Calu3 (cell line): ENCODE measurements around the gene CD276. TPM values are rescaled to one million over a fixed set of nuclear protein-coding genes. Genes with fewer than 3 reads are reported as not detected.

Experiments used
- BruUV-seq: library from RNA; stranded (reverse); fragments of 400-500 nt; replicated peaks from 2 replicates; lab custom pipeline; 2021; lab: Mats Ljungman, UMichigan
- CTCF ChIA-PET: fragments of 300-600 bp; sonication (Branson Sonifier 250); formaldehyde crosslinking; loops from one replicate; lab custom pipeline; 2022; ENCODE audit warnings: antibody characterized with exemption; lab: Charles Lee
- DNase-seq: peaks from one replicate; pipeline ENCODE4 v3.0.0; 2022
- H3K27ac Mint-ChIP-seq: one replicate; pipeline ENCODE4 v1.8.0; 2022; ENCODE audit warnings: mixed read lengths; ENCODE audit not compliant: unreplicated experiment
- H3K27me3 Mint-ChIP-seq: one replicate; pipeline ENCODE4 v1.8.0; 2022; ENCODE audit warnings: mixed read lengths; ENCODE audit not compliant: unreplicated experiment
- H3K36me3 Mint-ChIP-seq: one replicate; pipeline ENCODE4 v1.8.0; 2022; ENCODE audit warnings: mild to moderate bottlenecking, moderate library complexity, mixed read lengths; ENCODE audit not compliant: insufficient read depth, unreplicated experiment
- H3K4me1 Mint-ChIP-seq: one replicate; pipeline ENCODE4 v1.8.0; 2022; ENCODE audit warnings: mild to moderate bottlenecking, low read depth, mixed read lengths; ENCODE audit not compliant: unreplicated experiment
- H3K4me3 Mint-ChIP-seq: one replicate; pipeline ENCODE4 v1.8.0; 2022; ENCODE audit warnings: mild to moderate bottlenecking, low read depth, moderate library complexity, mixed read lengths; ENCODE audit not compliant: unreplicated experiment
- H3K9me3 Mint-ChIP-seq: one replicate; pipeline ENCODE4 v1.8.0; 2022; ENCODE audit warnings: low read depth, mixed read lengths; ENCODE audit not compliant: unreplicated experiment
- CTCF ChIP-seq: fragments of 200-600 bp; IDR thresholded peaks from one replicate; pipeline ENCODE4 v1.8.0; 2022; ENCODE audit warnings: antibody characterized with exemption; ENCODE audit not compliant: unreplicated experiment
- intact Hi-C: fragments of 100-400 bp; cut with micrococcal nuclease; formaldehyde crosslinking; loops from one replicate; pipeline ENCODE4 v1.10.0; 2022; ENCODE audit not compliant: unreplicated experiment
- total RNA-seq: library from RNA; stranded (reverse); gene quantifications from 2 replicates; pipeline ENCODE4 v1.2.3, GENCODE V29; 2022

CD276 gene
- total RNA-seq, 1 experiment from 2014 or later: 84.6 TPM

- Mint-ChIP-seq H3K4me3 (no peak overlapping the region), H3K27me3 (peaks cover 28% of the 10 kb centered on the region), H3K36me3 (no peaks in the 10 kb centered on the region), H3K27ac (no peak overlapping the region), H3K9me3 (no peaks in the 10 kb centered on the region), H3K4me1 (no peaks in the 10 kb centered on the region)
- no peak for DNase-seq
- intact Hi-C loops: loop anchor here (1.0 to 2.0 kb wide), 2 partner anchors 23 to 41 kb away; no protein-coding TSS in a partner anchor
- no TSS peak for BruUV-seq
- CTCF ChIA-PET: interaction anchor here (0.6 to 1.7 kb wide), 10 partner anchors 11 to 388 kb away, joined by 3 to 15 read pairs (median 4); partner anchors contain the start of gene NPTN
- no peak for TF ChIP-seq CTCF
These were observed 6.5 kb upstream of the CD276 start for GRCh38 chr15:73677733-73678132.

- no peaks in the 10 kb centered on the region for H3K9me3 Mint-ChIP-seq
- CTCF ChIA-PET: interaction anchor here (0.7 to 1.5 kb wide), 4 partner anchors 8 to 42 kb away, joined by 3 to 4 read pairs (median 4); no protein-coding TSS in a partner anchor
- intact Hi-C loops: no loop called here
These were observed 5.7 kb upstream of the CD276 start for GRCh38 chr15:73678498-73678897.

GRCh38 chr15:73679180-73679579 lies 5.0 kb upstream of the CD276 start:
- Mint-ChIP-seq H3K9me3 (no peaks in the 10 kb centered on the region), H3K4me1 (no peaks in the 10 kb centered on the region), H3K27me3 (peaks cover 28% of the 10 kb centered on the region), H3K36me3 (peaks cover 8% of the 10 kb centered on the region), H3K27ac (no peak overlapping the region), H3K4me3 (no peak overlapping the region)
- no TSS peak for BruUV-seq
- intact Hi-C loops: no loop called here
- DNase-seq: no peak
- no peak for TF ChIP-seq CTCF
- CTCF ChIA-PET: interaction anchor here (0.7 to 1.5 kb wide), 4 partner anchors 9 to 43 kb away, joined by 3 to 4 read pairs (median 4); no protein-coding TSS in a partner anchor

More at GRCh38 chr15:73678498-73678897, 5.7 kb upstream of the CD276 start:
- TF ChIP-seq CTCF: no peak
- DNase-seq: no peak
- no peaks in the 10 kb centered on the region for H3K4me1 Mint-ChIP-seq
- peaks cover 28% of the 10 kb centered on the region for H3K27me3 Mint-ChIP-seq
- peaks cover 2% of the 10 kb centered on the region for H3K36me3 Mint-ChIP-seq
- H3K4me3 Mint-ChIP-seq: no peak overlapping the region
- no peak overlapping the region for H3K27ac Mint-ChIP-seq
- BruUV-seq: no TSS peak

GRCh38 chr15:73679964-73680363 lies 4.2 kb upstream of the CD276 start:
- CTCF ChIA-PET: no interaction called here
- Mint-ChIP-seq H3K4me3 (no peak overlapping the region), H3K4me1 (peaks cover 2% of the 10 kb centered on the region), H3K27ac (no peak overlapping the region), H3K9me3 (no peaks in the 10 kb centered on the region), H3K36me3 (peaks cover 13% of the 10 kb centered on the region), H3K27me3 (peaks cover 28% of the 10 kb centered on the region)
- no TSS peak for BruUV-seq
- intact Hi-C loops: no loop called here
- TF ChIP-seq CTCF: no peak
- no peak for DNase-seq
